DND-41 (cell line): Measurements from ENCODE around the gene NANOS2.

Experiments used
- CTCF ChIP-seq: IDR thresholded peaks from 2 replicates; pipeline ENCODE4 v1.5.1; 2012; ENCODE audit warnings: borderline replicate concordance, low read length, moderate library complexity, mild to moderate bottlenecking; ENCODE audit not compliant: poor library complexity, severe bottlenecking; ENCODE audit errors: extremely low read depth
- EZH2 ChIP-seq: IDR thresholded peaks from 3 replicates; pipeline ENCODE4 v1.6.1; 2012; ENCODE audit warnings: borderline replicate concordance, low read depth, mild to moderate bottlenecking, moderate library complexity, low read length, inconsistent platforms; ENCODE audit not compliant: severe bottlenecking

- TF ChIP-seq CTCF = no peak
- TF ChIP-seq EZH2 = no peak
Measured at GRCh38 chr19:45938733-45939319, 24.2 kb upstream of the NANOS2 start.
